GM12878 (cell line): Measurements from ENCODE around the gene PPP1R15A. TPM values are rescaled to one million over a fixed set of nuclear protein-coding genes. Genes with fewer than 3 reads are reported as not detected.
A peak's percentile ranks its signal among the peaks of the same experiment; 100 is the strongest.

Source experiments
- CHD2 ChIP-seq: IDR thresholded peaks from 2 replicates; pipeline ENCODE4 v1.6.1; 2011; ENCODE audit warnings: low read depth, low read length, improper control_type of control experiment, borderline replicate concordance
- CHD4 ChIP-seq: fragments of 200-600 bp; sonication (generic); IDR thresholded peaks from 2 replicates; pipeline ENCODE4 v1.6.1; 2016; ENCODE audit warnings: mild to moderate bottlenecking
- EGR1 ChIP-seq, 2 experiments: IDR thresholded peaks; 1 replicate in 1 of 2; 2 replicates in 1 of 2; pipeline ENCODE4 v1.6.1; 2011 to 2012; ENCODE audit warnings: low read depth in 2 of 2, low read length in 2 of 2, borderline replicate concordance in 1 of 2, mild to moderate bottlenecking in 1 of 2, moderate library complexity in 1 of 2
- EP300 ChIP-seq, 2 experiments: fragments of 150-350 bp in 1 of 2; IDR thresholded peaks; 2 replicates each; pipeline ENCODE4 v1.6.1; 2011 to 2012; ENCODE audit warnings: low read depth in 2 of 2, low read length in 2 of 2, borderline replicate concordance in 1 of 2, improper control_type of control experiment in 1 of 2, inconsistent platforms in 1 of 2; ENCODE audit not compliant: control insufficient read depth in 1 of 2
- EZH2 ChIP-seq: IDR thresholded peaks from 2 replicates; pipeline ENCODE4 v1.6.1; 2012; ENCODE audit warnings: low read depth, mild to moderate bottlenecking, control low read depth, inconsistent platforms, low read length, borderline replicate concordance; ENCODE audit not compliant: control insufficient read depth
- MTA3 ChIP-seq: IDR thresholded peaks from 2 replicates; pipeline ENCODE4 v1.6.1; 2012; ENCODE audit warnings: low read length, inconsistent platforms, borderline replicate concordance
- MXI1 ChIP-seq: fragments of 150-350 bp; IDR thresholded peaks from 2 replicates; pipeline ENCODE4 v1.6.1; 2011; ENCODE audit warnings: low read depth, mild to moderate bottlenecking, inconsistent platforms, low read length, improper control_type of control experiment
- RBBP5 ChIP-seq: fragments of 200-600 bp; sonication (generic); conservative IDR thresholded peaks from 2 replicates; pipeline ENCODE4 v1.6.1; 2016
- RUNX3 ChIP-seq: IDR thresholded peaks from 2 replicates; pipeline ENCODE4 v1.6.1; 2012; ENCODE audit warnings: low read length, inconsistent platforms
- SREBF1 ChIP-seq: IDR thresholded peaks from 2 replicates; pipeline ENCODE4 v1.6.1; 2012; ENCODE audit warnings: mild to moderate bottlenecking, low read length
- SREBF2 ChIP-seq: IDR thresholded peaks from 2 replicates; pipeline ENCODE4 v1.6.1; 2012; ENCODE audit warnings: mild to moderate bottlenecking, low read length
- SRF ChIP-seq, 2 experiments: IDR thresholded peaks; 2 replicates each; pipeline ENCODE4 v1.6.1; 2011; ENCODE audit warnings: low read depth in 2 of 2, low read length in 2 of 2, mild to moderate bottlenecking in 1 of 2, moderate library complexity in 1 of 2
- STAT3 ChIP-seq: IDR thresholded peaks from 2 replicates; pipeline ENCODE4 v1.6.1; 2011; ENCODE audit warnings: low read depth, low read length, improper control_type of control experiment
- TCF12 ChIP-seq: IDR thresholded peaks from 2 replicates; pipeline ENCODE4 v1.6.1; 2011; ENCODE audit warnings: low read depth, mild to moderate bottlenecking, low read length
- ZBED1 ChIP-seq: IDR thresholded peaks from 2 replicates; pipeline ENCODE4 v1.6.1; 2016; ENCODE audit warnings: borderline replicate concordance
- ZNF207 ChIP-seq: fragments of 450-650 bp; IDR thresholded peaks from 2 replicates; pipeline ENCODE4 v1.6.1; 2014; ENCODE audit warnings: antibody characterized with exemption, mild to moderate bottlenecking, borderline replicate concordance
- ZNF217 ChIP-seq: fragments of 450-650 bp; IDR thresholded peaks from 2 replicates; pipeline ENCODE4 v1.6.1; 2017; ENCODE audit warnings: antibody characterized with exemption, mild to moderate bottlenecking
- polyA plus RNA-seq, 11 experiments: library from polyadenylated mRNA; depleted of rRNA in 4 of 11; unstranded in 6 of 11; stranded (reverse) in 5 of 11; fragments of >200 nt; fragmentation: Nextera tagmentation in 4 of 11; fragmentation: Illumina TruSeq in 1 of 11; extraction: Ambion mirVana in 4 of 11; extraction: Trizol in 1 of 11; gene quantifications; 1 replicate in 1 of 11; 2 replicates in 10 of 11; pipeline versions ENCODE4 v1.2.1 to v1.2.3, GENCODE V29; 2011 to 2016; ENCODE audit warnings: inconsistent platforms in 2 of 11, missing spikeins in 2 of 11, low read depth in 1 of 11
- total RNA-seq, 4 experiments: library from RNA; depleted of rRNA in 3 of 4; stranded (reverse); fragments of >200 nt in 3 of 4; fragmentation: Illumina TruSeq in 1 of 4; extraction: Trizol in 1 of 4; gene quantifications; 2 replicates each; pipeline versions ENCODE4 v1.2.1 to v1.2.3, GENCODE V29; 2013 to 2021
- TF ChIP-seq, protein P1 (sequence below): fragments of 450-650 bp; IDR thresholded peaks from 2 replicates; pipeline ENCODE4 v1.6.1; 2017; ENCODE audit warnings: mild to moderate bottlenecking, moderate library complexity
- TF ChIP-seq, protein P2 (sequence below): fragments of 450-650 bp; IDR thresholded peaks from 2 replicates; pipeline ENCODE4 v1.6.1; 2017; ENCODE audit warnings: antibody characterized with exemption, mild to moderate bottlenecking, moderate library complexity
- TF ChIP-seq, protein P3 (sequence below): fragments of 450-650 bp; IDR thresholded peaks from 2 replicates; pipeline ENCODE4 v1.6.1; 2016; ENCODE audit warnings: mild to moderate bottlenecking, moderate library complexity, borderline replicate concordance

PPP1R15A gene
- total and polyA plus RNA-seq, 10 of the 15 experiments (the other 5 are each of a cell fraction or from before 2014, with no cell fraction given), result 0.68 to 50.8 (median 27.7) TPM

DNA sequence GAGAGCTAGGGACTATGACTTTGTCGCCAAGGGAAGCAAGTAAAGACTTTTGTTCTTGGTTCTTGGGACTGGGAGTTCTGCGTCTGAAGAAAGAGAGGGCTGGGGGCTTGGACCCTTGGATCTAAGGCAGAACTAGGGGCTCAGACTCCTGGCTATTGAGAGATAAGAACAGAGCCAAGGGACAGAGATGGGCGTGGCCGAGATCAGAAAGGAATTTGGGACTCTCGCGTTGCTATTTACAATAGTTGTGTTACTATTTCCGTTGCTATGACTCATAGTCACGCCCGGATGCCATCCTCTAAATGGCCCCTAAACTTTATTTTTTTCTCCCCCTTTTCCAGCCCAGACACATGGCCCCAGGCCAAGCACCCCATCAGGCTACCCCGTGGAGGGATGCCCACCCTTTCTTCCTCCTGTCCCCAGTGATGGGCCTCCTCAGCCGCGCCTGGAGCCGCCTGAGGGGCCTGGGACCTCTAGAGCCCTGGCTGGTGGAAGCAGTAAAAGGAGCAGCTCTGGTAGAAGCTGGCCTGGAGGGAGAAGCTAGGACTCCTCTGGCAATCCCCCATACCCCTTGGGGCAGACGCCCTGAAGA is 759 bp downstream of the PPP1R15A start (continued):
- TF ChIP-seq, protein P1, sequence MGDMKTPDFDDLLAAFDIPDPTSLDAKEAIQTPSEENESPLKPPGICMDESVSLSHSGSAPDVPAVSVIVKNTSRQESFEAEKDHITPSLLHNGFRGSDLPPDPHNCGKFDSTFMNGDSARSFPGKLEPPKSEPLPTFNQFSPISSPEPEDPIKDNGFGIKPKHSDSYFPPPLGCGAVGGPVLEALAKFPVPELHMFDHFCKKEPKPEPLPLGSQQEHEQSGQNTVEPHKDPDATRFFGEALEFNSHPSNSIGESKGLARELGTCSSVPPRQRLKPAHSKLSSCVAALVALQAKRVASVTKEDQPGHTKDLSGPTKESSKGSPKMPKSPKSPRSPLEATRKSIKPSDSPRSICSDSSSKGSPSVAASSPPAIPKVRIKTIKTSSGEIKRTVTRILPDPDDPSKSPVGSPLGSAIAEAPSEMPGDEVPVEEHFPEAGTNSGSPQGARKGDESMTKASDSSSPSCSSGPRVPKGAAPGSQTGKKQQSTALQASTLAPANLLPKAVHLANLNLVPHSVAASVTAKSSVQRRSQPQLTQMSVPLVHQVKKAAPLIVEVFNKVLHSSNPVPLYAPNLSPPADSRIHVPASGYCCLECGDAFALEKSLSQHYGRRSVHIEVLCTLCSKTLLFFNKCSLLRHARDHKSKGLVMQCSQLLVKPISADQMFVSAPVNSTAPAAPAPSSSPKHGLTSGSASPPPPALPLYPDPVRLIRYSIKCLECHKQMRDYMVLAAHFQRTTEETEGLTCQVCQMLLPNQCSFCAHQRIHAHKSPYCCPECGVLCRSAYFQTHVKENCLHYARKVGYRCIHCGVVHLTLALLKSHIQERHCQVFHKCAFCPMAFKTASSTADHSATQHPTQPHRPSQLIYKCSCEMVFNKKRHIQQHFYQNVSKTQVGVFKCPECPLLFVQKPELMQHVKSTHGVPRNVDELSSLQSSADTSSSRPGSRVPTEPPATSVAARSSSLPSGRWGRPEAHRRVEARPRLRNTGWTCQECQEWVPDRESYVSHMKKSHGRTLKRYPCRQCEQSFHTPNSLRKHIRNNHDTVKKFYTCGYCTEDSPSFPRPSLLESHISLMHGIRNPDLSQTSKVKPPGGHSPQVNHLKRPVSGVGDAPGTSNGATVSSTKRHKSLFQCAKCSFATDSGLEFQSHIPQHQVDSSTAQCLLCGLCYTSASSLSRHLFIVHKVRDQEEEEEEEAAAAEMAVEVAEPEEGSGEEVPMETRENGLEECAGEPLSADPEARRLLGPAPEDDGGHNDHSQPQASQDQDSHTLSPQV, result no peak
- no peak for TF ChIP-seq RBBP5
- no peak for TF ChIP-seq ZNF207
- TF ChIP-seq, protein P2, sequence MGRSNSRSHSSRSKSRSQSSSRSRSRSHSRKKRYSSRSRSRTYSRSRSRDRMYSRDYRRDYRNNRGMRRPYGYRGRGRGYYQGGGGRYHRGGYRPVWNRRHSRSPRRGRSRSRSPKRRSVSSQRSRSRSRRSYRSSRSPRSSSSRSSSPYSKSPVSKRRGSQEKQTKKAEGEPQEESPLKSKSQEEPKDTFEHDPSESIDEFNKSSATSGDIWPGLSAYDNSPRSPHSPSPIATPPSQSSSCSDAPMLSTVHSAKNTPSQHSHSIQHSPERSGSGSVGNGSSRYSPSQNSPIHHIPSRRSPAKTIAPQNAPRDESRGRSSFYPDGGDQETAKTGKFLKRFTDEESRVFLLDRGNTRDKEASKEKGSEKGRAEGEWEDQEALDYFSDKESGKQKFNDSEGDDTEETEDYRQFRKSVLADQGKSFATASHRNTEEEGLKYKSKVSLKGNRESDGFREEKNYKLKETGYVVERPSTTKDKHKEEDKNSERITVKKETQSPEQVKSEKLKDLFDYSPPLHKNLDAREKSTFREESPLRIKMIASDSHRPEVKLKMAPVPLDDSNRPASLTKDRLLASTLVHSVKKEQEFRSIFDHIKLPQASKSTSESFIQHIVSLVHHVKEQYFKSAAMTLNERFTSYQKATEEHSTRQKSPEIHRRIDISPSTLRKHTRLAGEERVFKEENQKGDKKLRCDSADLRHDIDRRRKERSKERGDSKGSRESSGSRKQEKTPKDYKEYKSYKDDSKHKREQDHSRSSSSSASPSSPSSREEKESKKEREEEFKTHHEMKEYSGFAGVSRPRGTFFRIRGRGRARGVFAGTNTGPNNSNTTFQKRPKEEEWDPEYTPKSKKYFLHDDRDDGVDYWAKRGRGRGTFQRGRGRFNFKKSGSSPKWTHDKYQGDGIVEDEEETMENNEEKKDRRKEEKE, result no peak
- no peak for TF ChIP-seq ZNF217
- TF ChIP-seq MXI1, result peak; percentile 64
- no peak for TF ChIP-seq CHD4
- TF ChIP-seq SRF (IDR thresholded peaks at IDR 0.05; ENCODE audit: low read depth in 2 of 2, low read length in 2 of 2), result no peak
- TF ChIP-seq TCF12, result no peak
- no peak for TF ChIP-seq EGR1 (IDR thresholded peaks at IDR 0.05; ENCODE audit: borderline replicate concordance in 1 of 2, low read depth in 2 of 2, low read length in 2 of 2)
- TF ChIP-seq STAT3, result no peak
- 0 out of 4 replicates have a peak, but pooled peaks of 1 of the 2 experiments have one; percentile 17 for TF ChIP-seq EP300 (IDR thresholded peaks at IDR 0.05; ENCODE audit: borderline replicate concordance in 1 of 2, control insufficient read depth in 1 of 2, low read depth in 2 of 2, low read length in 2 of 2)
- TF ChIP-seq MTA3, result no peak
- peak; percentile 91 for TF ChIP-seq CHD2
- TF ChIP-seq RUNX3, result no peak; the same call in 1 of the 2 replicates
- TF ChIP-seq SREBF2, result no peak
- TF ChIP-seq, protein P3, sequence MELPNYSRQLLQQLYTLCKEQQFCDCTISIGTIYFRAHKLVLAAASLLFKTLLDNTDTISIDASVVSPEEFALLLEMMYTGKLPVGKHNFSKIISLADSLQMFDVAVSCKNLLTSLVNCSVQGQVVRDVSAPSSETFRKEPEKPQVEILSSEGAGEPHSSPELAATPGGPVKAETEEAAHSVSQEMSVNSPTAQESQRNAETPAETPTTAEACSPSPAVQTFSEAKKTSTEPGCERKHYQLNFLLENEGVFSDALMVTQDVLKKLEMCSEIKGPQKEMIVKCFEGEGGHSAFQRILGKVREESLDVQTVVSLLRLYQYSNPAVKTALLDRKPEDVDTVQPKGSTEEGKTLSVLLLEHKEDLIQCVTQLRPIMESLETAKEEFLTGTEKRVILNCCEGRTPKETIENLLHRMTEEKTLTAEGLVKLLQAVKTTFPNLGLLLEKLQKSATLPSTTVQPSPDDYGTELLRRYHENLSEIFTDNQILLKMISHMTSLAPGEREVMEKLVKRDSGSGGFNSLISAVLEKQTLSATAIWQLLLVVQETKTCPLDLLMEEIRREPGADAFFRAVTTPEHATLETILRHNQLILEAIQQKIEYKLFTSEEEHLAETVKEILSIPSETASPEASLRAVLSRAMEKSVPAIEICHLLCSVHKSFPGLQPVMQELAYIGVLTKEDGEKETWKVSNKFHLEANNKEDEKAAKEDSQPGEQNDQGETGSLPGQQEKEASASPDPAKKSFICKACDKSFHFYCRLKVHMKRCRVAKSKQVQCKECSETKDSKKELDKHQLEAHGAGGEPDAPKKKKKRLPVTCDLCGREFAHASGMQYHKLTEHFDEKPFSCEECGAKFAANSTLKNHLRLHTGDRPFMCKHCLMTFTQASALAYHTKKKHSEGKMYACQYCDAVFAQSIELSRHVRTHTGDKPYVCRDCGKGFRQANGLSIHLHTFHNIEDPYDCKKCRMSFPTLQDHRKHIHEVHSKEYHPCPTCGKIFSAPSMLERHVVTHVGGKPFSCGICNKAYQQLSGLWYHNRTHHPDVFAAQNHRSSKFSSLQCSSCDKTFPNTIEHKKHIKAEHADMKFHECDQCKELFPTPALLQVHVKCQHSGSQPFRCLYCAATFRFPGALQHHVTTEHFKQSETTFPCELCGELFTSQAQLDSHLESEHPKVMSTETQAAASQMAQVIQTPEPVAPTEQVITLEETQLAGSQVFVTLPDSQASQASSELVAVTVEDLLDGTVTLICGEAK, result peak; percentile 61; the same call in 1 of the 2 replicates
- no peak for TF ChIP-seq EZH2
- no peak for TF ChIP-seq ZBED1
- TF ChIP-seq SREBF1, result no peak
